ENCODE data around the gene CALHM3. TPM values are rescaled to one million over a fixed set of nuclear protein-coding genes. Genes with fewer than 3 reads are reported as not detected.
"Not testable (repeated sequence)": the region's sequence is repeated elsewhere in the genome, so short reads cannot be mapped to it uniquely, and the experiment has no call there.

The CALHM3 gene
- polyA plus RNA-seq, 1 donor, result not detected

GRCh38 chr10:103502849-103503660 is 24.0 kb upstream of the CALHM3 start:
- no peak for DNase-seq

- no peak for DNase-seq
Measured at GRCh38 chr10:103501186-103501585, 22.1 kb upstream of the CALHM3 start.

- no peak for DNase-seq
Measured at GRCh38 chr10:103500481-103500880, 21.4 kb upstream of the CALHM3 start.

GRCh38 chr10:103499881-103500280 is 20.8 kb upstream of the CALHM3 start:
- DNase-seq, result no peak

GRCh38 chr10:103498936-103499638 is 20.0 kb upstream of the CALHM3 start:
- DNase-seq, result no peak

GRCh38 chr10:103497161-103497915 is 18.3 kb upstream of the CALHM3 start:
- no peak for DNase-seq

- no peak for DNase-seq
Measured at GRCh38 chr10:103495321-103495720, 16.3 kb upstream of the CALHM3 start.

- no peak for DNase-seq
Measured at GRCh38 chr10:103493916-103494877, 15.2 kb upstream of the CALHM3 start.

GRCh38 chr10:103493362-103493915 is 14.4 kb upstream of the CALHM3 start, which contains the start of gene NEURL1:
Gene NEURL1, plus strand, starts transcription at chr10:103493705. Its CDS starts 683 bp downstream, at chr10:103494388.
- DNase-seq, result no peak

GRCh38 chr10:103492655-103493261 is 13.7 kb upstream of the CALHM3 start:
- no peak for DNase-seq

- no peak for DNase-seq
Measured at GRCh38 chr10:103491729-103492364, 12.8 kb upstream of the CALHM3 start.

- no peak for DNase-seq
Measured at GRCh38 chr10:103490986-103491314, 11.9 kb upstream of the CALHM3 start.

GRCh38 chr10:103487410-103487708 is 8.3 kb upstream of the CALHM3 start:
- no peak for DNase-seq

- DNase-seq, result not testable (repeated sequence)
Measured at GRCh38 chr10:103486635-103487409, 7.8 kb upstream of the CALHM3 start.

- DNase-seq, result no peak
Measured at GRCh38 chr10:103481974-103482531, 3.0 kb upstream of the CALHM3 start.

GRCh38 chr10:103480521-103480920 is 1.5 kb upstream of the CALHM3 start:
- DNase-seq, result no peak

GRCh38 chr10:103478671-103479070 is 369 bp downstream of the CALHM3 start:
- no peak for DNase-seq

GRCh38 chr10:103476046-103476768 is 2.8 kb downstream of the CALHM3 start:
- no peak for DNase-seq

- no peak for DNase-seq
Measured at GRCh38 chr10:103475437-103475836, 3.6 kb downstream of the CALHM3 start.
